NK-92 (cell line): ENCODE data around the gene GLT1D1.

Source experiments
- DNase-seq: peaks from one replicate; lab custom pipeline; 2025; ENCODE audit not compliant: unreplicated experiment; lab: John Stamatoyannopoulos, UW

Gene GLT1D1

DNA sequence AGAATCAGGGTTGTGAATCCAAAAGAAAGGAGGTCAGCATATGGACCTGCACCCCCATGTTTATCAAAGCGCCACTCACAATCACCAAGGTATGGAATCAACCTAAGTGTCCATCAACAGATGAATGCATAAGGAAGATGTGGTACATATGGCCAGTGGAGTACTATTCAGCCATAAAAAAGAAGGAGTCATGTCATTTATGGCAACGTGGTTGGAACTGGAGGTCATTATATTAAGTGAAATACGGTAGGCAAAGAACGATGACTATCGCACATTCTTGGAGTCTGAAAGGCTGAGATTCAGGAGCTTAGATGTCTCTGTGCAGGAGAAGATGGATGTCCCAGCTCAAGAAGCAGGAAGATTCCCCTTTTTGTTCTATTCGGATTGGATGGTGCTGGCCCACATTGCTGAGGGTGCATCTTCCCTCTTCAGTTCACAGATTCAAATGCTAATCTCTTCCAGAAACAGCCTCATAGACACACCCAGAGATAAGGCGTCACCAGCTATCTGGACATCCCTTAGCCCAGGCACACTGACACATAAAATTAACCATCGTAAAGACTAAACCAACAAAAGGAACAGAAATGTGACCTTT, 108.1 kb downstream of the GLT1D1 start:
- DNase-seq = no peak

GRCh38 chr12:128961957-128962356, 108.7 kb downstream of the GLT1D1 start:
- no peak for DNase-seq

GRCh38 chr12:128966203-128966810, 113.0 kb downstream of the GLT1D1 start:
- DNase-seq = no peak

DNA sequence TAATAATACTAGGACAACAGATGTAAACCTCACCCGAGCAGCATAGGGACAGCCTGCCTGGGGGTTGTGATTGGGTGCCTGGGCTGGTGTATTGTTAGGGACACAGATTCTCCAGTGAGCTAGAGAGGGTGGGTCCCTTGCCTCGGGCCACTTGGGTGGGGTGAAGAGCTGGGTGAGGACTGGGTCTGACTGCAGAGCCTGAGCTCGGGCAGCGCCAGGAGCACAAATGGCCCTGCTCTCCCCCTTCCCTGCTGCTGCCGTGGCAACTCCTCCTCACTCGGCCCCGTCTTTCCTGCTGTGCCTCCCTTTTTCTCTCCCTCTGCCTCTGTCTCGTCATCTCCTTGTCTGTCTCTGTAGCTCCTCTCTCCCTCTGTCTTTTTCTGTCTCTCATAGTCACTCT, 115.4 kb downstream of the GLT1D1 start:
- no peak for DNase-seq

- DNase-seq = no peak
Measured at GRCh38 chr12:128969480-128970055, 116.3 kb downstream of the GLT1D1 start.

- DNase-seq = no peak
Measured at GRCh38 chr12:128970110-128970509, 116.8 kb downstream of the GLT1D1 start.

GRCh38 chr12:128970941-128971340, 117.7 kb downstream of the GLT1D1 start:
- DNase-seq = no peak

- no peak for DNase-seq
Measured at GRCh38 chr12:128971802-128972201, 118.5 kb downstream of the GLT1D1 start.

GRCh38 chr12:128973883-128974681, 120.8 kb downstream of the GLT1D1 start:
- no peak for DNase-seq

- DNase-seq = no peak
Measured at GRCh38 chr12:128974881-128975280, 121.6 kb downstream of the GLT1D1 start.

DNA sequence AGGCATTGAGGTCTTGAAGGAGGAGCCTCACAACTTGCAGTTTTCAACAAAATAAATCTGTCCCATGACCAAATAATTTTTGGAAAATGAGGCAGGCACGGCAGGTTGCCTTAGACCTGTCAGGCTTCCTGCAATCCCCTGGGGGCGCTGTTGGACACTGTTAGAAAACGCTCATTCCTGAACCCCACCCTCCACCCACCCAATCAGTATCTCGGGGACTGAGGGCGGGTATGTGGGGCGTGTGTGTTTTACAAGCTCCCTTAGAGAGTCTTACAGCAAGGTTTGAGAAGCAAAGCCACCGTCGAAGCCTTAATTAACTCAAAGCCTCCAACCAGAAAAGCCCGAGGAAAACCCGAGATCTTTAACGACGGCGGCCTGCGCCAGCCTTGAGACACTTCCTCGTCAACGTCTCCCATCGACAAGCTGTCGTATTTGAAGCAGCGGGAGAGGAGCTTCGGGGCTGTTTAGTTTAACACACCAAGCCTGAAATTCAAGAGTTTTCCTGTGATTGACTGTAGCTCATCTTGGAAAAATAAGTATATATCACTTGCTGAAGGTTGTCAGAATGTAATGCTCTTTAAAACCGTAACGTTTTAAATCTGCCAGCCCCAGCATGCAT, 123.0 kb downstream of the GLT1D1 start:
- no peak for DNase-seq

DNA sequence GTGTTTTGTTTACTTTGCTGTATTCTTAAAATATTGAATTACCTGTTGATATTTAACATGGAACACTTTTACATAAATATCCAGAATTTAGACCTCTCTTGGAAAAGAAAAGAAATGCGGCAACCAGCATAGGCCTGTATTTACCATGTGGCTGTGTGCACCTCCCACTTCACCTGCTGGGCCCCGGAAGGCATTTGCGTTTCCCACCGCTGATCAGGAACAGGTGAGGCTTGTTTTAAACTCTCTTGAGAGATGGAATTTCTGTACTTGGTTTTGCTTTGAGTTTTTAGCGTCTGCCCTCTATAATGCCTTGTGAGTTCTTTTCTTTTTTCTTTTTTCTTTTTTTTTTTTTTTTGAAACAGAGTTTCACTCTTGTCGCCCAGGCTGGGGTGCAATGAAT, 124.2 kb downstream of the GLT1D1 start:
- no peak for DNase-seq

- no peak for DNase-seq
Measured at GRCh38 chr12:128978067-128978466, 124.8 kb downstream of the GLT1D1 start.

DNA sequence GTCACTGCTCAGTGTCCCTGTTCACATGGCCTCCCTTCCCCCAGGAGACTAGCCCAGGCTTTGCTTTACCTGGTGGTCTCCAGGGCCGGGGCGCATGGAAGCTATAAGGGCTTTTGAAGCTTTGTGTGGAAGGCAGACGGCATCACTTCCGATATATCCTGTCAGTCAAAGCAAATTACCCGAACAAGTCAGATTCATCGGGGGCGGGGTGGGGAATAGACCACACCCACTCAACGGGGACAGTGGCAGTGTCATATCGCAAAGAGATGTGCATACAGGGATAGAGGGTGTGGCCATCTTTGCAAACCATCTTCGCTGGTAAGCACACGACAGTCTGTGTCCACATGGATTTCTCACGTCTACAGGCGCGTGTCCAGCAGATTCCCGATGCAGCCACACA, 127.3 kb downstream of the GLT1D1 start:
- DNase-seq = no peak

GRCh38 chr12:128981971-128982533, 128.8 kb downstream of the GLT1D1 start:
- DNase-seq = no peak

DNA sequence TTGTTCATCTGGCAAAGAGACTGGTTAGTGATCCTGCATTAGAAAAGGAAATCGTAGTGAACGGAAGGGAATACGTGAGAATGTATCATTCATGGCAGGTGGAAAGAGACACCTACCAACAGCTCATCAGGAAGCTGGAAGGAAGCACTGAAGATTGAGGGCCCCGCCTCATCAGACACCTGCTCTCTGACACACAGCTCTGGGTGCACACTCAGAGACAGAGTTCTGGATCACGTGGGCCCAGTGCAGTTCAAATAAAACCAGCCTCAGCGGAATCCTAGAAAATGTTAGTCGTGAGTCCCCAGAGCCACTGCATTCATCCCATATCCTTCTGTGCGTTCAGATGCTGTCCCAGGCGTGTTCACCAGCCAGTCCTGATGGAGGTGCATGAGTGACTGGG, 129.7 kb downstream of the GLT1D1 start:
- DNase-seq = no peak

DNA sequence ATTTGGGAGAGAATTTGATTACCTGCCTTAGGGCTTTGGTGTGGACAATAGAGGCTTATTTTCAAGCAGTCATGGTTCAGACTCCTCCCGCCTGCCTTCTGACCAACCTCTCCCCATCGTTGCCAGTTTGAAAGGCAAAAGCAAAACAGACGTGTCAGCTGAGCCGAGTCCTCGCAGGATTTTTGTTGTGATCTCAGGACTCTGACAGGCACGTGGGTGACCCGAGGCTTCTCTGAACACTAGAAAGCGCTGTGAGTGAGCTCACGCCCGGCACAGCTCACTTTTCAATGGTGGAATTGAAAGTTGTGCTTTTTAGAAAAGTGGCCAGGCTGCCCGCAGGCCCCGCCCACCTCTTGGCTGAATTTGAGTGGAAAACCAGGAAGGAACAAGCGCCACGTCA, 130.1 kb downstream of the GLT1D1 start:
- DNase-seq = no peak

- DNase-seq = no peak
Measured at GRCh38 chr12:128986957-128987356, 133.7 kb downstream of the GLT1D1 start.

GRCh38 chr12:128989287-128989686, 136.0 kb downstream of the GLT1D1 start:
- DNase-seq = no peak

GRCh38 chr12:128991716-128992115, 138.4 kb downstream of the GLT1D1 start:
- no peak for DNase-seq

DNA sequence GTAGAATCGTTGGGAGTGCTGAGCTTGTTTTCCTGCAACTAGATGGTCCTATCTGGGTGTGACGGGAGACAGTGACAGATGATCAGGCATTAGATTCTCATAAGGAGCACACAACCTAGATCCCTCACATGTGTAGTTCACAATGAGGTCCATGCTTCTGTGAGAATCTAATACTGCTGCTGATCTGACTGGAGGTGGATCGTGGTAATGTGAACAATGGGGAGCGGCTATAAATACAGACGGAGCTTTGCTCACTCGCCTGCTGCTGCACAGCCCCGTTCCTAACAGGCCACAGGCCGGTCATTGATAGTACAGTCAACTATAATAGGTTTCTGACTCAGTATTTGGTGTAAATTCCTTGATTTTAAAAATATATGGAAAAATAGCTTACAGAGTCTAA, 138.8 kb downstream of the GLT1D1 start:
- no peak for DNase-seq
